Activated naive CD4-positive, alpha-beta T cell (primary cell): ENCODE measurements around the gene ZNF490.

Experiments used
- DNase-seq, 4 experiments: peaks; one replicate each; lab custom pipeline; 2025; lab: John Stamatoyannopoulos, UW

Gene ZNF490

GRCh38 chr19:12543855-12544254 lies 66.8 kb downstream of the ZNF490 start:
- DNase-seq: no peak
